Measurements from ENCODE around the gene SLC13A1. TPM values are rescaled to one million over a fixed set of nuclear protein-coding genes. Genes with fewer than 3 reads are reported as not detected.

The SLC13A1 gene
- polyA plus RNA-seq, 3 donors: not detected

GRCh38 chr7:123209786-123210185 lies 10.0 kb upstream of the SLC13A1 start:
- H3K27ac Mint-ChIP-seq: no peak overlapping the region
- intact Hi-C loops (cut with micrococcal nuclease): no loop called here
- no peaks in the 10 kb centered on the region for H3K36me3 Mint-ChIP-seq
- H3K4me1 ChIP-seq (ENCODE audit: control insufficient read depth in 1 of 2, insufficient read depth in 2 of 2, low read length in 2 of 2): no peaks in the 10 kb centered on the region
- H3K4me3 ChIP-seq (replicated peaks in 1 of 3; ENCODE audit: low read depth in 2 of 3, low read length in 3 of 3): no peak overlapping the region
- H3K9me3 ChIP-seq (replicated peaks in 1 of 2; ENCODE audit: control insufficient read depth in 1 of 2, insufficient read depth in 1 of 2, low read length in 2 of 2): peaks cover 3 to 6% of the 10 kb centered on the region in 2 donors
- H3K27me3 Mint-ChIP-seq (ENCODE audit: low read depth in 3 of 3): no peaks in the 10 kb centered on the region
- TF ChIP-seq CTCF (IDR thresholded peaks at IDR 0.05): no peak
- no peaks in the 10 kb centered on the region for H3K27me3 ChIP-seq (ENCODE audit: control insufficient read depth in 2 of 2, insufficient read depth in 2 of 2, low read length in 2 of 2)
- no peak overlapping the region for H3K27ac ChIP-seq (ENCODE audit: low read depth in 1 of 2, low read length in 2 of 2)
- peaks cover 0 to 5% (median 4%) of the 10 kb centered on the region in 7 donors for H3K9me3 Mint-ChIP-seq
- no peak for DNase-seq
- no peaks in the 10 kb centered on the region for H3K36me3 ChIP-seq (replicated peaks in 1 of 2; ENCODE audit: control insufficient read depth in 1 of 2, insufficient read depth in 2 of 2, low read length in 2 of 2)
- no peak overlapping the region for H3K4me2 ChIP-seq (replicated peaks; ENCODE audit: extremely low read depth, low read length, poor library complexity, severe bottlenecking)
- no peak overlapping the region for H3K9ac ChIP-seq (ENCODE audit: insufficient read depth, low read length, poor library complexity, severe bottlenecking)
- H3K4me1 Mint-ChIP-seq: no peaks in the 10 kb centered on the region
- no peaks in the 10 kb centered on the region for H3K79me2 ChIP-seq (ENCODE audit: insufficient read depth, low read length)
- H3K4me3 Mint-ChIP-seq: no peak overlapping the region
- no peaks in the 10 kb centered on the region for H4K20me1 ChIP-seq (ENCODE audit: insufficient read depth, low read length)
- no peak overlapping the region for H2AFZ ChIP-seq (ENCODE audit: insufficient read depth, low read depth, low read length, poor library complexity, severe bottlenecking)
- WGBS (ENCODE audit: insufficient coverage): 100% methylated on average over 3 of the region's 3 CpGs

- WGBS (ENCODE audit: insufficient coverage): 43% methylated on average over 3 of the region's 3 CpGs
- no peaks in the 10 kb centered on the region for H4K20me1 ChIP-seq (ENCODE audit: insufficient read depth, low read length)
- no peaks in the 10 kb centered on the region for H3K27me3 Mint-ChIP-seq (ENCODE audit: low read depth in 3 of 3)
- no peaks in the 10 kb centered on the region for H3K79me2 ChIP-seq (ENCODE audit: insufficient read depth, low read length)
- H3K27ac ChIP-seq (ENCODE audit: low read depth in 1 of 2, low read length in 2 of 2): no peak overlapping the region
- no peak overlapping the region for H3K4me3 ChIP-seq (replicated peaks in 1 of 3; ENCODE audit: low read depth in 2 of 3, low read length in 3 of 3)
- H3K9me3 Mint-ChIP-seq: peaks cover 0 to 4% (median 0%) of the 10 kb centered on the region in 7 donors
- no peak for DNase-seq
- H3K9me3 ChIP-seq (replicated peaks in 1 of 2; ENCODE audit: control insufficient read depth in 1 of 2, insufficient read depth in 1 of 2, low read length in 2 of 2): no peaks in the 10 kb centered on the region
- no peaks in the 10 kb centered on the region for H3K27me3 ChIP-seq (ENCODE audit: control insufficient read depth in 2 of 2, insufficient read depth in 2 of 2, low read length in 2 of 2)
- no peak overlapping the region for H3K4me3 Mint-ChIP-seq
- no peak overlapping the region for H2AFZ ChIP-seq (ENCODE audit: insufficient read depth, low read depth, low read length, poor library complexity, severe bottlenecking)
- intact Hi-C loops (cut with micrococcal nuclease): no loop called here
- no peaks in the 10 kb centered on the region for H3K4me1 ChIP-seq (ENCODE audit: control insufficient read depth in 1 of 2, insufficient read depth in 2 of 2, low read length in 2 of 2)
- H3K36me3 ChIP-seq (replicated peaks in 1 of 2; ENCODE audit: control insufficient read depth in 1 of 2, insufficient read depth in 2 of 2, low read length in 2 of 2): no peaks in the 10 kb centered on the region
- no peak overlapping the region for H3K9ac ChIP-seq (ENCODE audit: insufficient read depth, low read length, poor library complexity, severe bottlenecking)
- no peak overlapping the region for H3K4me2 ChIP-seq (replicated peaks; ENCODE audit: extremely low read depth, low read length, poor library complexity, severe bottlenecking)
- no peaks in the 10 kb centered on the region for H3K36me3 Mint-ChIP-seq
- no peak for TF ChIP-seq CTCF (IDR thresholded peaks at IDR 0.05)
- no peak overlapping the region for H3K27ac Mint-ChIP-seq
- H3K4me1 Mint-ChIP-seq: no peaks in the 10 kb centered on the region
Measured at GRCh38 chr7:123208793-123209192, 9.0 kb upstream of the SLC13A1 start.

Measured in CD14-positive monocyte (primary cell).